Left forelimb (tissue), 1 donor: ENCODE measurements around the gene ARHGAP22.

Experiments used
- DNase-seq: peaks from one replicate; pipeline ENCODE4 v3.0.0-alpha.2; 2018; ENCODE audit warnings: low spot score

Gene ARHGAP22

GRCh38 chr10:48477616-48478015 is 127.3 kb downstream of the ARHGAP22 start:
- DNase-seq, result no peak

DNA sequence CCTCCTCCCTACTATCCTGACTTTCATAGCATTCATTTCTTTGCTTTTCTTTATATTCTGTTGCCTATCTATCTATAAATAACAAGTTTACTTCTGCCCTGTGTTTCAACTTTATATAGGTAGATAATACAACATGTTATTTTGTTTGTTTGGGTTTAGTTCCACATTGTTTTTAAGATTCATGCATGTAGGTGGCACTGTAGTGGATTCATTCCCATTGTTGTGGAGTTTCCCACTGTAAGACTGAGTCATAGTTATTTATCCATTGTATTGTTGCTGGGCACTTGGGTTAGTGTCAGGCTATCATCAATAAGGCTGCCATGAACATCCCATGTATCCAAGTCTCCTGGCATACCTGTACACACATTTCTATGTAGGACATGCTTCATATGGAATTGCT is 127.7 kb downstream of the ARHGAP22 start:
- DNase-seq, result no peak

- DNase-seq, result peak; percentile 61
Observed at GRCh38 chr10:48476279-48476982, 128.4 kb downstream of the ARHGAP22 start.

DNA sequence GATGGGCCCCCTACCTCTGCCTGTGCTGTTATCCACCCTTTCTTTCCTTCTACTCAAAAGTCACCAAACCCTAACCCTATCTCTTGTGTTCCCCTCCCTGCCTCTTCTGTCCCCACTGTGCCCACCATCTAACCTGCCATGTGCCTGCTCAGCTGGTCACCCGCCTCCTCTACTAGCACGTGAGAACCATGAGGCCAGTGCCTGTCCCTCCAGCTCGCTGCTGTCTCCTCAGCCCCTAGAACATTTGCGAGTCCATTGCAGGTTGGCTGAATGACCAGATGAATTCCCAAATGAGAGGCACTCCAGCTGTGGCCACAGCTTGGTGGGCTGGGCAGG is 129.0 kb downstream of the ARHGAP22 start:
- no peak for DNase-seq

GRCh38 chr10:48474765-48475365 is 130.0 kb downstream of the ARHGAP22 start:
- DNase-seq, result peak; percentile 22

- peak; percentile 22 for DNase-seq
Observed at GRCh38 chr10:48473704-48474103, 131.2 kb downstream of the ARHGAP22 start.

DNA sequence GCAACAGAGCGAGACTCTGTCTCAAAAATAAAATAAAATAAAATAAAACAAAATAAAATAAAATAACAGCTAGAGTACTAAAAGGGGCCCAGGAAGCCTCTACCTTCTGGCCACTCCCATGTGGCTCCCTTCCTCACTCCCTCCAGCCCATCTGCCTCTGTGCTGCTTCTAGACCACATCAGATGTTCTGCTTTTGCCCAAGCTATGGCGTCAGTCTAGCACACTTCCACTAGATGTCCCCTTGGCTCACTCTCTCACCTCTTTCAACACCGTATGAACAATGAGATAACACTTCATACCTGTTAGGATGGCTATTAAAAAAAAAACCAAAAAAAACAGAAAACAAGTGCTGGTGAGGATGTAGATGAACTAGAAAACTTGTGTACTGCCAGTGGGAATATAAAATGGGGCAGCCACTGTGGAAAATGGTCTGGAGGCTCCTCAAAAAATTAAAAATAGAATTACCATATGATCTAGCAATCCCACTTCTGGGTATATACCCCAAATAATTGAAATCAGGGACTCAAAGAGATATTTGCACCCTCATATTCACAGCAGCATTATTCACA is 132.3 kb downstream of the ARHGAP22 start:
- DNase-seq, result no peak

DNA sequence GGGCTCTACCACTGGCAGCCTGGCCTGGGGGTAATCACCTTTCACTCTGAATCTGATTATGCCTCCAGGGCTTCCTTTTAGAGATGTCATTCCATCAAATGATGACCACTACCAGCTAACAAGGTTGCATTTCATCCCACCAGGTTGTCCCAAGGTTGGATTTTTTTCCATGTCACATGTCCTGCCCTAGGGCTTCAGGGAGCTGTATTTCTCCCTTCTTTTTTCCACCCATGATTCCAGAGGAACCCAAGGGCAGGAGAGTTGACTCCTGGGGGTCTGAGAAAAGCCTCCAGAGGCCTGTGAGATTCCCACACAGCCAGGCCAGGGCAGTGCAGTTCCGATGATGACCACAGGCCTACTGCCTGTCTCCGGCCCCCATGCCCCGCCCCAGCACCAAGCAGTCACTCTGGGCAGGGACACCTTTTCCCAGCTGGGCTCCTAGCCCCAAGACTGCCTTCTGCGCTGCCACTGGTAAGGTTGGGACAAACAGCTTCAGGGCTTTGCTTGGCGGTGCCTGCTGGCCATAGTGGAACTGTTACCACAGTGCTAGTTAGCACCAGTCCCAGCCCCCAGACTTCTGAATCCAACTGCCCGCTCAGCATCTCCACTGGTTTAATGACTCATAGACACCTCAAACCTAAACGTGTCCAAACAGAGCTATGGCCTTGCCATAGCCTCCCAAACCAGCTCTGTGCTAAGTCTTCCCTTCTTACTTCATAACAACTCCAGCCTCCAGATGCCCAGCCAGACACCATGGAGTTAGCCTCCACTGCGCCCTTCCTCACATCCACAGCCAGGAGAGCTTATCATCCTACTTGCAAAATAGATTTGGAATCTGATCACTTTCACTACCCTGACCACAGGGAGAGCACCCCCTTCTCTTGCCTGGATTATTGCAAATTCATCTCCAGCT is 133.7 kb downstream of the ARHGAP22 start:
- peak; percentile 23 for DNase-seq

GRCh38 chr10:48470115-48470892 is 134.6 kb downstream of the ARHGAP22 start:
- DNase-seq, result peak; percentile 44

DNA sequence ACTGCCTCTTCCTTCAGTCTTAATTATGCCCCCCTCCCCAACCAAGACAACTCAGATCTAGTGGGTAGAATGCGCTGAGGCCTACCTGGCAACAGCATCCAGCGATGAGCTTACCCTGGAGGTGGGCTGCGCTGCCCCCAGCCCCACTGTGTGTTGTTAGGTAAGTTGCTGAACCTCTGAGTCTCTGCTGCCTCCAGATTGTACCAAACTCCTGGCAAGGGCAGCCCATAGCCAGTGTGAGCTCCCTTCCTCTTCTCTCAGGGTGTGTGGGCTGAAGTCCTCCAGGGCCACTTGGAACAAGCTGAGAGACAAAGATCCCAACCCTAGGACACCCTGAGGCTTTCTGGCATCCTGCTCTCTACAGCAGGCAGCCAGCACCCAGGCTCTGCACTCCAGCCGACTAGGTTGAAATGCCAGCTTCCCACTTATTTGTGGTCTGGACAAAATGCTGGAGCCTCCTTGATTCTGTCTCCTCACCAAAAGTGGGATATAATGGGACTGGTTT is 135.3 kb downstream of the ARHGAP22 start:
- peak; percentile 30 for DNase-seq

GRCh38 chr10:48468866-48469511 is 135.9 kb downstream of the ARHGAP22 start:
- peak; percentile 42 for DNase-seq

- DNase-seq, result no peak
Observed at GRCh38 chr10:48468130-48468790, 136.6 kb downstream of the ARHGAP22 start.

DNA sequence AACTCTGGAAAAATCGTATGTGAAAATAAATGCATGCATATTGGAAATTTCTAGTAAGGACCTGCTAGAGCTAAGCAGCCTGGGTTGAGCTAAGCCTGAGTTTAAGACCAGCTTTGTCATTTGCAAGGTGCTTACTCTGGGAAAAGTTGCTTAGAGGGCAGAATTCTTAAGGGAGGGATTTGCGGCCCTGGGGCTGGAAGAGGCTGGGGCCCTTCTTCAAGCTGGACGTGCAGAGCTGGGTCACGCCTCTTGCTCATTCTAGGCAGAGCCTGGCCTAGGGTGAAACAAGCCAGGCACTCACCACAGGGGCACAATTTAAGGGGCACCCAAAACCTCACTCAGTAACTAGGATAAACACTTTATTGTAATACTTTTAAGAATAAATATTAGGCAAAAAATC is 137.2 kb downstream of the ARHGAP22 start:
- DNase-seq, result peak; percentile 22

- DNase-seq, result peak; percentile 66
Observed at GRCh38 chr10:48466611-48467240, 138.1 kb downstream of the ARHGAP22 start.

DNA sequence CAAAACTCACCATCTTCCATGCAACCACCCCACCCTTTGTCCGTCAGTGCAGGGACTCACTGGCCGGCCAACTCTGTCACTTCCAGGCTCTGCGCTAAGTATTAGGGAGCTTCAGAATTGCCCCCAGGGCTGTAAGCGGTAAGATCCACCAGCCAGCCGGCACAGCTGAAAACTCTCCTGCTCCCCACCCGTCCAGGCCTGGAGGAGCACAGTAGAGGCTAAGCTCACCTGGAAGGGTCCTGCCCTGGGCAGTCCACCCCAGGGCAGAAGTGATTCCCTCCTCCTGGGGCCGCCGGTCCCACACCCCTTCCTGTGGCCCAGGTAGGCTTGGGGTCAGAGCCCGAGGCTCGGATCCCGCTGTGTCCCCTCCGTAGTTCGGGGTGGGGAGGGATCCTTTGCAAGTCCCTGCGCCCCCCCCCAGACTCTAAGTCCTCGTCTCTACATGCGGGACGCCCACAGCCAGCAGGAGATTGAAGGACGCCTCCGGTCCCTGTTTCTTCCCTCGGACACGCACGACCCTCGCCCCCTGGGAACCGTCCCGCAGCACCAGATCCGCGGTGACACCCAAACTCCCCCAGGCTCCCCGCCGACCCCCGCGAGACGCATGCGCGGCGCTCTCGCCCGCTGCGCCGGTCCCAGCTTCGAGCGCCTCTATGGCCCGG is 138.9 kb downstream of the ARHGAP22 start:
- peak; percentile 64 for DNase-seq

GRCh38 chr10:48464871-48465736 is 139.8 kb downstream of the ARHGAP22 start:
- DNase-seq, result peak; percentile 63

DNA sequence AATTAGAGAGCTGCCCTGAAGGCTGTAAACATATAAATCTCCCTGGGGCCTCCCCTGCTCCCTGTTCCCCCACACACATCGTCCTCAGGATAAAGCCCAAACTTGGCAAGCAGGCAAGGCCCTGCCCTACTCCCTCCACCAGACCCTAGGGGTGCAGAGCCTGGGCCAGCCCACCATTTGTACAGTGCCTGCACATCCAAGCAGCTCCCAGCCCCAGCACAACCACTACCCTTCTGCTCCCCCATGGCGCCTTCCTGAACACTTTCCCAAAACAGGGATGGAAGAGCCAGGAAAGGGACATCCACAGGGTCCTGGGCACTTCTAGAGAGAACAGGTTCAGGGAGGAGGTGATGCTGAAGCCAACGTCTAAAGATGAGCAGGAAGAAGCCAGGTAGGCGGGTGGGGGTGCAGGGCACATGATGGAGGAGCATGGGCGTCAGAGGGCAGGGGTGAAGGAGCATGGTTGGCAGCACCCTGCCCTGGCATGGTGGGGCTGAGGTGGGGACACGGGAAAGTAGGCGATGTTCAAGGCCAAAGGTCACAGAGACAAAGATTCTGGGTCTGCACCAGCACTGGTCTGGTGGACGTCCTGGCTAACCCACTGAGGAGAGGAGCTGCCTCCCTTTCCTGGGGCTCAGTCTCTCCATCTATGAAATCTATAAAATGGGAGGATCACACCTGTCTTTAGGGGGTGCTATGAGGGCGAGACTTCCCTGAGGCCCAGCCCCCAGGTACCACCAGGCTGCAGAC is 140.6 kb downstream of the ARHGAP22 start:
- peak; percentile 41 for DNase-seq
